HEK293 (cell line): ENCODE measurements around the gene AKAP11.

Experiments
- BCL6B ChIP-seq: fragments of 450-650 bp; formaldehyde crosslinking; IDR thresholded peaks from 2 replicates; pipeline ENCODE4 v1.5.1; 2017; ENCODE audit warnings: missing biosample characterization, missing genetic modification characterization
- GFI1B ChIP-seq: fragments of 450-650 bp; formaldehyde crosslinking; IDR thresholded peaks from 2 replicates; pipeline ENCODE4 v1.5.1; 2016; ENCODE audit warnings: missing biosample characterization, missing genetic modification characterization
- KLF16 ChIP-seq: fragments of 450-650 bp; formaldehyde crosslinking; IDR thresholded peaks from 2 replicates; pipeline ENCODE4 v1.5.1; 2017; ENCODE audit warnings: missing biosample characterization, missing genetic modification characterization
- KLF17 ChIP-seq: fragments of 450-650 bp; formaldehyde crosslinking; IDR thresholded peaks from 2 replicates; pipeline ENCODE4 v1.5.1; 2016; ENCODE audit warnings: missing biosample characterization, missing genetic modification characterization
- KLF7 ChIP-seq: fragments of 450-650 bp; formaldehyde crosslinking; IDR thresholded peaks from 2 replicates; pipeline ENCODE4 v1.5.1; 2016; ENCODE audit warnings: missing biosample characterization, missing genetic modification characterization, borderline replicate concordance
- PRDM1 ChIP-seq: fragments of 450-650 bp; formaldehyde crosslinking; IDR thresholded peaks from 2 replicates; pipeline ENCODE4; 2016; ENCODE audit warnings: missing biosample characterization, missing genetic modification characterization
- PRDM10 ChIP-seq: fragments of 450-650 bp; formaldehyde crosslinking; IDR thresholded peaks from 2 replicates; pipeline ENCODE4 v1.5.1; 2016; ENCODE audit warnings: missing biosample characterization, missing genetic modification characterization
- WT1 ChIP-seq: fragments of 450-650 bp; formaldehyde crosslinking; IDR thresholded peaks from 2 replicates; pipeline ENCODE4 v1.5.1; 2016; ENCODE audit warnings: missing biosample characterization, missing genetic modification characterization
- YY1 ChIP-seq: fragments of 450-650 bp; formaldehyde crosslinking; IDR thresholded peaks from 2 replicates; pipeline ENCODE4 v1.5.1; 2018; ENCODE audit warnings: missing biosample characterization, missing genetic modification characterization
- YY2 ChIP-seq: fragments of 450-650 bp; formaldehyde crosslinking; IDR thresholded peaks from 2 replicates; pipeline ENCODE4 v1.5.1; 2016; ENCODE audit warnings: missing biosample characterization, missing genetic modification characterization
- ZBTB21 ChIP-seq: fragments of 450-650 bp; formaldehyde crosslinking; IDR thresholded peaks from 2 replicates; pipeline ENCODE4 v1.5.1; 2017; ENCODE audit warnings: missing biosample characterization, missing genetic modification characterization
- ZBTB26 ChIP-seq: fragments of 450-650 bp; formaldehyde crosslinking; optimal IDR thresholded peaks from 2 replicates; pipeline ENCODE3; 2016; ENCODE audit warnings: missing biosample characterization, mild to moderate bottlenecking, missing genetic modification characterization
- ZBTB48 ChIP-seq: fragments of 450-650 bp; formaldehyde crosslinking; IDR thresholded peaks from 2 replicates; pipeline ENCODE4 v1.5.1; 2016; ENCODE audit warnings: missing biosample characterization, missing genetic modification characterization
- ZBTB7A ChIP-seq: fragments of 450-650 bp; formaldehyde crosslinking; IDR thresholded peaks from 2 replicates; pipeline ENCODE4 v1.5.1; 2016; ENCODE audit warnings: low read depth, missing biosample characterization, missing genetic modification characterization
- ZFP3 ChIP-seq: fragments of 450-650 bp; formaldehyde crosslinking; IDR thresholded peaks from 2 replicates; pipeline ENCODE4 v1.5.1; 2016; ENCODE audit warnings: low read depth, missing biosample characterization, missing genetic modification characterization
- ZFP69B ChIP-seq: fragments of 450-650 bp; formaldehyde crosslinking; IDR thresholded peaks from 2 replicates; pipeline ENCODE4 v1.5.1; 2016; ENCODE audit warnings: missing biosample characterization, missing genetic modification characterization
- ZNF133 ChIP-seq: fragments of 450-650 bp; formaldehyde crosslinking; IDR thresholded peaks from 2 replicates; pipeline ENCODE4 v1.5.1; 2016; ENCODE audit warnings: missing biosample characterization, missing genetic modification characterization
- ZNF175 ChIP-seq: fragments of 450-650 bp; formaldehyde crosslinking; IDR thresholded peaks from 2 replicates; pipeline ENCODE4 v1.5.1; 2016; ENCODE audit warnings: missing biosample characterization, missing genetic modification characterization
- ZNF18 ChIP-seq: fragments of 450-650 bp; formaldehyde crosslinking; IDR thresholded peaks from 2 replicates; pipeline ENCODE4 v1.5.1; 2016; ENCODE audit warnings: missing biosample characterization, missing genetic modification characterization
- ZNF184 ChIP-seq: fragments of 450-650 bp; IDR thresholded peaks from 2 replicates; pipeline ENCODE4 v1.5.1; 2018; ENCODE audit warnings: missing biosample characterization, mild to moderate bottlenecking, missing genetic modification characterization
- ZNF19 ChIP-seq: fragments of 450-650 bp; formaldehyde crosslinking; IDR thresholded peaks from 2 replicates; pipeline ENCODE4; 2016; ENCODE audit warnings: missing biosample characterization, missing genetic modification characterization, low read depth
- ZNF324 ChIP-seq: fragments of 450-650 bp; formaldehyde crosslinking; IDR thresholded peaks from 2 replicates; pipeline ENCODE4 v1.5.1; 2016; ENCODE audit warnings: missing biosample characterization, missing genetic modification characterization
- ZNF335 ChIP-seq: fragments of 450-650 bp; formaldehyde crosslinking; conservative IDR thresholded peaks from 2 replicates; pipeline ENCODE4 v1.5.1; 2016; ENCODE audit warnings: missing biosample characterization, missing genetic modification characterization
- ZNF350 ChIP-seq: fragments of 450-650 bp; formaldehyde crosslinking; IDR thresholded peaks from 2 replicates; pipeline ENCODE4 v1.5.0; 2017; ENCODE audit warnings: missing biosample characterization, mild to moderate bottlenecking, missing genetic modification characterization
- ZNF362 ChIP-seq: fragments of 450-650 bp; formaldehyde crosslinking; IDR thresholded peaks from 2 replicates; pipeline ENCODE4 v1.5.1; 2016; ENCODE audit warnings: missing biosample characterization, missing genetic modification characterization
- ZNF529 ChIP-seq: fragments of 450-650 bp; formaldehyde crosslinking; IDR thresholded peaks from 2 replicates; pipeline ENCODE4 v1.5.1; 2017; ENCODE audit warnings: missing genetic modification characterization, missing biosample characterization; ENCODE audit not compliant: insufficient replicate concordance
- ZNF549 ChIP-seq: fragments of 450-650 bp; IDR thresholded peaks from 2 replicates; pipeline ENCODE4 v1.5.1; 2018; ENCODE audit warnings: missing biosample characterization, missing genetic modification characterization, mild to moderate bottlenecking, inconsistent platforms, moderate library complexity
- ZNF677 ChIP-seq: fragments of 450-650 bp; IDR thresholded peaks from 2 replicates; pipeline ENCODE4 v1.5.0; 2018; ENCODE audit warnings: missing biosample characterization, mild to moderate bottlenecking, missing genetic modification characterization, moderate library complexity
- ZNF747 ChIP-seq: fragments of 450-650 bp; formaldehyde crosslinking; IDR thresholded peaks from 2 replicates; pipeline ENCODE4 v1.5.1; 2016; ENCODE audit warnings: missing biosample characterization, missing genetic modification characterization
- ZNF776 ChIP-seq: fragments of 450-650 bp; formaldehyde crosslinking; IDR thresholded peaks from 2 replicates; pipeline ENCODE4 v1.5.0; 2017; ENCODE audit warnings: missing biosample characterization, missing genetic modification characterization, borderline replicate concordance
- ZNF777 ChIP-seq: fragments of 450-650 bp; formaldehyde crosslinking; IDR thresholded peaks from 2 replicates; pipeline ENCODE4 v1.5.1; 2017; ENCODE audit warnings: missing biosample characterization, missing genetic modification characterization, borderline replicate concordance

The AKAP11 gene

GRCh38 chr13:42272115-42272803 is at the start of gene AKAP11 (continued):
- TF ChIP-seq ZNF18 (tag by site-specific recombination): peak; percentile 51; the same call in 1 of the 2 replicates
- TF ChIP-seq YY2 (tag by site-specific recombination): no peak
- TF ChIP-seq ZBTB48 (tag by site-specific recombination): no peak
- TF ChIP-seq ZFP3 (tag by site-specific recombination): no peak
- TF ChIP-seq KLF16 (tag by site-specific recombination): no peak
- TF ChIP-seq ZNF133 (tag by site-specific recombination): no peak
- TF ChIP-seq ZBTB26: peak; percentile 93
- TF ChIP-seq KLF17 (tag by site-specific recombination): peak; percentile 82; the same call in 1 of the 2 replicates
- TF ChIP-seq ZNF19 (tag by site-specific recombination): no peak
- TF ChIP-seq ZBTB7A (tag by site-specific recombination): peak; percentile 67; the same call in 1 of the 2 replicates
- no peak for TF ChIP-seq ZNF175
- TF ChIP-seq GFI1B: no peak
- TF ChIP-seq ZNF350: no peak
- no peak for TF ChIP-seq PRDM1 (tag by site-specific recombination)
- no peak for TF ChIP-seq ZNF747 (tag by site-specific recombination)
- no peak for TF ChIP-seq ZNF677 (tag by site-specific recombination)
- no peak for TF ChIP-seq ZNF776 (tag by site-specific recombination)
- TF ChIP-seq ZNF324 (tag by site-specific recombination): 0 out of 2 replicates have a peak, but pooled peaks have one; percentile 21
- TF ChIP-seq ZBTB21 (tag by site-specific recombination): no peak
- TF ChIP-seq ZNF184 (tag by site-specific recombination): no peak
- TF ChIP-seq ZNF549: no peak
- TF ChIP-seq ZNF529 (tag by site-specific recombination): no peak
- TF ChIP-seq KLF7 (tag by site-specific recombination): no peak
- TF ChIP-seq PRDM10 (tag by site-specific recombination): peak; percentile 11; the same call in 1 of the 2 replicates
- no peak for TF ChIP-seq BCL6B
- peak; percentile 80 for TF ChIP-seq ZFP69B (tag by site-specific recombination)
- TF ChIP-seq YY1 (tag by site-specific recombination): peak; percentile 88
- no peak for TF ChIP-seq WT1 (tag by site-specific recombination)
- TF ChIP-seq ZNF777: no peak
- TF ChIP-seq ZNF362: no peak
- TF ChIP-seq ZNF335 (tag by site-specific recombination): peak; percentile 46
